ENCODE measurements around the gene CNFN.

Gene CNFN

GRCh38 chr19:42401365-42402303 is 11.5 kb upstream of the CNFN start:
- peak; percentile 64 for DNase-seq (ENCODE audit: low read depth)
- H3K4me3 ChIP-seq (ENCODE audit: low read depth, low read length): no peak overlapping the region
- no peak for TF ChIP-seq MYC (IDR thresholded peaks at IDR 0.05; ENCODE audit: low read depth, low read length)
- peak; percentile 56 for TF ChIP-seq CTCF (IDR thresholded peaks at IDR 0.05; ENCODE audit: low read depth, low read length)

- no peak for DNase-seq (ENCODE audit: low read depth)
- TF ChIP-seq MAX (IDR thresholded peaks at IDR 0.05; ENCODE audit: low read depth, low read length): no peak
- no peak for TF ChIP-seq MYC (IDR thresholded peaks at IDR 0.05; ENCODE audit: low read depth, low read length)
- no peak for TF ChIP-seq POLR2A (IDR thresholded peaks at IDR 0.05; ENCODE audit: extremely low read depth, insufficient read length)
- TF ChIP-seq CTCF (IDR thresholded peaks at IDR 0.05; ENCODE audit: low read depth, low read length): no peak
- H3K4me3 ChIP-seq (ENCODE audit: low read depth, low read length): no peak overlapping the region
These were observed 10.3 kb upstream of the CNFN start for GRCh38 chr19:42400404-42400803.

- peak overlapping the region; percentile 83 for H3K4me3 ChIP-seq (ENCODE audit: low read depth, low read length)
- DNase-seq (ENCODE audit: low read depth): no peak
- TF ChIP-seq MAX (IDR thresholded peaks at IDR 0.05; ENCODE audit: low read depth, low read length): no peak
- no peak for TF ChIP-seq POLR2A (IDR thresholded peaks at IDR 0.05; ENCODE audit: extremely low read depth, insufficient read length)
- TF ChIP-seq CTCF (IDR thresholded peaks at IDR 0.05; ENCODE audit: low read depth, low read length): no peak
- TF ChIP-seq MYC (IDR thresholded peaks at IDR 0.05; ENCODE audit: low read depth, low read length): no peak
These were observed 7.4 kb upstream of the CNFN start for GRCh38 chr19:42397263-42398166.

GRCh38 chr19:42396381-42397262 is 6.5 kb upstream of the CNFN start:
- peak overlapping the region; percentile 83 for H3K4me3 ChIP-seq (ENCODE audit: low read depth, low read length)

More at GRCh38 chr19:42396381-42397262, 6.5 kb upstream of the CNFN start:
- peak; percentile 95 for DNase-seq (ENCODE audit: low read depth)
- TF ChIP-seq MYC (IDR thresholded peaks at IDR 0.05; ENCODE audit: low read depth, low read length): 0 out of 2 replicates have a peak, but pooled peaks have one; percentile 6
- peak; percentile 80 for TF ChIP-seq POLR2A (IDR thresholded peaks at IDR 0.05; ENCODE audit: extremely low read depth, insufficient read length)
- no peak for TF ChIP-seq CTCF (IDR thresholded peaks at IDR 0.05; ENCODE audit: low read depth, low read length)
- TF ChIP-seq MAX (IDR thresholded peaks at IDR 0.05; ENCODE audit: low read depth, low read length): 0 out of 2 replicates have a peak, but pooled peaks have one; percentile 20
